SK-N-SH (cell line): Measurements from ENCODE around the gene RHBDL1. TPM values are rescaled to one million over a fixed set of nuclear protein-coding genes. Genes with fewer than 3 reads are reported as not detected.

Experiments used
- CTCF ChIA-PET: fragments of 300-600, 350-600 bp; formaldehyde crosslinking; extraction: SDS; loops from one replicate; lab custom pipeline; 2021; lab: Yijun Ruan, JAX
- POLR2A ChIA-PET: fragments of 350-600 bp; sonication (Branson Sonifier 250); formaldehyde crosslinking; extraction: SDS; loops from one replicate; lab custom pipeline; 2020; ENCODE audit warnings: antibody characterized with exemption, inconsistent platforms; lab: Yijun Ruan, JAX
- DNase-seq: peaks from one replicate; pipeline ENCODE4 v3.0.0; 2012
- H2AFZ ChIP-seq: fragments of 200-600 bp; sonication (generic); 2 replicates; pipeline ENCODE4 v1.8.1; 2016; ENCODE audit warnings: antibody characterized with exemption, mild to moderate bottlenecking, low read depth
- H3F3A ChIP-seq: fragments of 200-600 bp; sonication (generic); replicated peaks from 2 replicates; pipeline ENCODE3; 2016; ENCODE audit warnings: antibody characterized with exemption, mild to moderate bottlenecking; ENCODE audit not compliant: insufficient read depth
- H3K27ac ChIP-seq, 2 experiments: fragments of 200-500 bp in 1 of 2; fragments of 200-600 bp in 1 of 2; sonication (Bioruptor generic) in 1 of 2; sonication (generic), shearing (Covaris generic) in 1 of 2; 2 replicates each; pipeline versions ENCODE4 v1.5.1 to v1.6.1; 2014 to 2016; ENCODE audit warnings: low read depth in 2 of 2, inconsistent platforms in 1 of 2, low read length in 1 of 2, mild to moderate bottlenecking in 1 of 2, mixed read lengths in 1 of 2
- H3K27me3 ChIP-seq: fragments of 200-600 bp; sonication (generic), shearing (Covaris generic); 2 replicates; pipeline ENCODE4 v1.6.1; 2016; ENCODE audit warnings: mixed run types; ENCODE audit not compliant: insufficient read depth
- H3K36me3 ChIP-seq, 2 experiments: fragments of 200-500 bp in 1 of 2; fragments of 200-600 bp in 1 of 2; sonication (Bioruptor generic) in 1 of 2; sonication (generic) in 1 of 2; replicated peaks in 1 of 2; 2 replicates each; pipeline versions ENCODE3 to v1.5.1; 2014 to 2016; ENCODE audit warnings: low read length in 1 of 2, mild to moderate bottlenecking in 1 of 2; ENCODE audit not compliant: insufficient read depth in 2 of 2, control insufficient read depth in 1 of 2
- H3K4me1 ChIP-seq, 2 experiments: fragments of 200-500 bp in 1 of 2; fragments of 200-600 bp in 1 of 2; sonication (Bioruptor generic) in 1 of 2; sonication (generic), shearing (Covaris generic) in 1 of 2; 2 replicates each; pipeline versions ENCODE4 v1.5.1 to v1.6.1; 2014 to 2016; ENCODE audit warnings: low read depth in 1 of 2, low read length in 1 of 2, mixed run types in 1 of 2; ENCODE audit not compliant: insufficient read depth in 2 of 2, control insufficient read depth in 1 of 2
- H3K4me2 ChIP-seq: fragments of 200-600 bp; sonication (generic), shearing (Covaris generic); 2 replicates; pipeline ENCODE4 v1.6.1; 2017; ENCODE audit warnings: mixed run types
- H3K4me3 ChIP-seq, 2 experiments: fragments of 200-500 bp in 1 of 2; fragments of 200-600 bp in 1 of 2; sonication (Bioruptor generic) in 1 of 2; sonication (generic), shearing (Covaris generic) in 1 of 2; 2 replicates each; pipeline versions ENCODE4 v1.5.1 to v1.8.1; 2014 to 2016; ENCODE audit warnings: low read depth in 2 of 2, inconsistent platforms in 1 of 2, low read length in 1 of 2, mild to moderate bottlenecking in 1 of 2, mixed read lengths in 1 of 2, moderate library complexity in 1 of 2
- H3K79me2 ChIP-seq: fragments of 200-600 bp; sonication (generic); 2 replicates; pipeline ENCODE4 v1.8.1; 2017; ENCODE audit warnings: mild to moderate bottlenecking; ENCODE audit not compliant: insufficient read depth
- H3K9ac ChIP-seq: fragments of 200-600 bp; sonication (generic); 2 replicates; pipeline ENCODE4 v1.6.1; 2017; ENCODE audit warnings: mixed run types
- H3K9me2 ChIP-seq: fragments of 200-600 bp; sonication (generic); 2 replicates; pipeline ENCODE4 v1.6.1; 2017; ENCODE audit warnings: mixed run types
- H3K9me3 ChIP-seq: fragments of 200-600 bp; sonication (generic); 2 replicates; pipeline ENCODE4 v1.6.1; 2017; ENCODE audit warnings: mixed run types, mild to moderate bottlenecking, moderate library complexity
- H4K20me1 ChIP-seq: fragments of 200-600 bp; sonication (generic); 2 replicates; pipeline ENCODE4 v1.6.1; 2017; ENCODE audit warnings: mild to moderate bottlenecking, mixed run types; ENCODE audit not compliant: insufficient read depth
- CTCF ChIP-seq: fragments of 200-600 bp; sonication (generic); IDR thresholded peaks from 2 replicates; pipeline ENCODE4 v1.6.1; 2017; ENCODE audit warnings: antibody characterized with exemption, mild to moderate bottlenecking, moderate library complexity
- EP300 ChIP-seq, 2 experiments: IDR thresholded peaks; 2 replicates each; pipeline versions ENCODE4 v1.4.0 to v1.6.1; 2012; ENCODE audit warnings: borderline replicate concordance in 1 of 2, low read depth in 1 of 2, low read length in 1 of 2
- GATA2 ChIP-seq: sonication (generic); formaldehyde crosslinking; IDR thresholded peaks from 2 replicates; pipeline ENCODE4 v1.5.0; 2020; ENCODE audit warnings: mild to moderate bottlenecking, missing genetic modification reagents
- IRF3 ChIP-seq: fragments of 150-350 bp; IDR thresholded peaks from 2 replicates; pipeline ENCODE4 v1.6.1; 2016; ENCODE audit warnings: mild to moderate bottlenecking, low read depth, low read length
- MAX ChIP-seq: IDR thresholded peaks from 2 replicates; pipeline ENCODE4 v1.4.0; 2012; ENCODE audit warnings: low read depth
- NFIC ChIP-seq: IDR thresholded peaks from 2 replicates; pipeline ENCODE4 v1.4.0; 2012; ENCODE audit warnings: borderline replicate concordance
- REST ChIP-seq: IDR thresholded peaks from 2 replicates; pipeline ENCODE4 v1.6.1; 2012; ENCODE audit warnings: mild to moderate bottlenecking, low read depth, low read length, moderate library complexity
- RXRA ChIP-seq: IDR thresholded peaks from 2 replicates; pipeline ENCODE4 v1.4.0; 2012; ENCODE audit warnings: low read depth, mild to moderate bottlenecking, borderline replicate concordance
- ZBTB33 ChIP-seq: IDR thresholded peaks from 2 replicates; pipeline ENCODE4 v1.4.0; 2012; ENCODE audit warnings: low read depth, borderline replicate concordance
- WGBS: methylation state at CpG from one replicate; pipeline ENCODE4 v1.1.6; 2017; ENCODE audit warnings: low lambda C conversion rate; 5-methylcytosine and 5-hydroxymethylcytosine counted together
- polyA plus RNA-seq, 3 experiments: library from polyadenylated mRNA; depleted of rRNA; stranded (reverse); fragments of >200 nt; gene quantifications; 2 replicates each; pipeline ENCODE4 v1.2.3, GENCODE V29; 2012

Gene RHBDL1
- polyA plus RNA-seq, 1 of the 3 experiments (the other 2 are of a cell fraction) = 4.1 TPM

GRCh38 chr16:627454-628239 lies 47.8 kb upstream of the RHBDL1 start:
- peak overlapping the region in 1 of 2 experiments; percentile 91; a peak in 1 of 4 replicates for H3K27ac ChIP-seq

More at GRCh38 chr16:627454-628239, 47.8 kb upstream of the RHBDL1 start:
- H3K4me1 ChIP-seq = peaks cover 10 to 39% of the 10 kb centered on the region in 2 experiments; a peak in 3 of 4 replicates
- POLR2A ChIA-PET = no interaction called here
- no peaks in the 10 kb centered on the region for H3K27me3 ChIP-seq
- H3K79me2 ChIP-seq = peaks cover 5% of the 10 kb centered on the region; the same call in 1 of the 2 replicates
- TF ChIP-seq MAX (no peak), GATA2 (CRISPR knock-in tag) (no peak), ZBTB33 (peak; percentile 68; the same call in 1 of the 2 replicates), RXRA (no peak), IRF3 (no peak), CTCF (no peak), NFIC (peak; percentile 36; the same call in 1 of the 2 replicates), EP300 (IDR thresholded peaks at IDR 0.05; ENCODE audit: borderline replicate concordance in 1 of 2, low read depth in 1 of 2, low read length in 1 of 2) (no peak), REST (no peak)
- CTCF ChIA-PET = interaction anchor here (0.8 to 2.6 kb wide), 5 partner anchors 9 to 40 kb away, joined by 3 to 12 read pairs (median 3); partner anchors contain the start of genes METTL26 and RAB40C
- H3K9ac ChIP-seq = no peak overlapping the region
- H4K20me1 ChIP-seq = no peaks in the 10 kb centered on the region
- WGBS = 86% methylated on average over 42 of the region's 50 CpGs
- DNase-seq = no peak
- H2AFZ ChIP-seq = no peak overlapping the region
- H3K9me2 ChIP-seq = no peaks in the 10 kb centered on the region
- H3K36me3 ChIP-seq = peaks cover 0 to 3% of the 10 kb centered on the region in 2 experiments
- H3K9me3 ChIP-seq = no peaks in the 10 kb centered on the region
- H3K4me2 ChIP-seq = peak overlapping the region; percentile 45; the same call in 1 of the 2 replicates
- H3F3A ChIP-seq = peaks cover 5% of the 10 kb centered on the region
- no peak overlapping the region for H3K4me3 ChIP-seq
